GM12878 (cell line): Measurements from ENCODE around the gene PIK3R3.

Source experiments
- CHD4 ChIP-seq: fragments of 200-600 bp; sonication (generic); IDR thresholded peaks from 2 replicates; pipeline ENCODE4 v1.6.1; 2016; ENCODE audit warnings: mild to moderate bottlenecking
- EP300 ChIP-seq, 2 experiments: fragments of 150-350 bp in 1 of 2; IDR thresholded peaks; 2 replicates each; pipeline ENCODE4 v1.6.1; 2011 to 2012; ENCODE audit warnings: low read depth in 2 of 2, low read length in 2 of 2, borderline replicate concordance in 1 of 2, improper control_type of control experiment in 1 of 2, inconsistent platforms in 1 of 2; ENCODE audit not compliant: control insufficient read depth in 1 of 2
- GABPA ChIP-seq: IDR thresholded peaks from 2 replicates; pipeline ENCODE4 v1.6.1; 2014; ENCODE audit warnings: antibody characterized with exemption, low read depth, mild to moderate bottlenecking, inconsistent platforms
- JUND ChIP-seq: IDR thresholded peaks from 2 replicates; pipeline ENCODE4 v1.6.1; 2012; ENCODE audit warnings: low read depth, mild to moderate bottlenecking, low read length, improper control_type of control experiment, moderate library complexity
- POLR2A ChIP-seq: IDR thresholded peaks from 2 replicates; pipeline ENCODE4 v1.6.1; 2011; ENCODE audit warnings: low read depth, mild to moderate bottlenecking, low read length
- RB1 ChIP-seq: fragments of 450-650 bp; formaldehyde crosslinking; IDR thresholded peaks from 2 replicates; pipeline ENCODE4 v1.6.1; 2017; ENCODE audit warnings: mild to moderate bottlenecking, borderline replicate concordance
- RBBP5 ChIP-seq: fragments of 200-600 bp; sonication (generic); conservative IDR thresholded peaks from 2 replicates; pipeline ENCODE4 v1.6.1; 2016
- TCF3 ChIP-seq: IDR thresholded peaks from 2 replicates; pipeline ENCODE4 v1.6.1; 2012; ENCODE audit warnings: low read depth, mild to moderate bottlenecking, low read length, borderline replicate concordance; ENCODE audit not compliant: insufficient read depth
- TF ChIP-seq, protein P1 (sequence below): fragments of 150-350 bp; IDR thresholded peaks from 2 replicates; pipeline ENCODE4 v1.6.1; 2014; ENCODE audit warnings: mild to moderate bottlenecking, low read depth, low read length
- TF ChIP-seq, protein P2 (sequence below), 3 experiments: IDR thresholded peaks in 2 of 3; conservative IDR thresholded peaks in 1 of 3; 2 replicates each; pipeline ENCODE4 v1.5.1; 2011; ENCODE audit warnings: low read depth in 3 of 3, low read length in 3 of 3, mild to moderate bottlenecking in 3 of 3, control low read depth in 2 of 3, moderate library complexity in 2 of 3, inconsistent platforms in 1 of 3, mixed read lengths in 1 of 3; ENCODE audit not compliant: control insufficient read depth in 2 of 3, insufficient read depth in 1 of 3; ENCODE audit errors: extremely low read depth in 1 of 3
- TF ChIP-seq, protein P3 (sequence below): IDR thresholded peaks from 2 replicates; pipeline ENCODE4 v1.6.1; 2012; ENCODE audit warnings: low read depth, low read length, improper control_type of control experiment
- TF ChIP-seq, protein P4 (sequence below): IDR thresholded peaks from 2 replicates; pipeline ENCODE4 v1.6.1; 2012; ENCODE audit warnings: low read length, inconsistent platforms
- TF ChIP-seq, protein P5 (sequence below): IDR thresholded peaks from 2 replicates; pipeline ENCODE4 v1.6.1; 2011; ENCODE audit warnings: low read depth, mild to moderate bottlenecking, low read length, moderate library complexity, borderline replicate concordance; ENCODE audit errors: extremely low read depth
- TF ChIP-seq, protein P6 (sequence below): IDR thresholded peaks from 2 replicates; pipeline ENCODE4 v1.6.1; 2012; ENCODE audit warnings: mild to moderate bottlenecking, low read depth, low read length

DNA sequence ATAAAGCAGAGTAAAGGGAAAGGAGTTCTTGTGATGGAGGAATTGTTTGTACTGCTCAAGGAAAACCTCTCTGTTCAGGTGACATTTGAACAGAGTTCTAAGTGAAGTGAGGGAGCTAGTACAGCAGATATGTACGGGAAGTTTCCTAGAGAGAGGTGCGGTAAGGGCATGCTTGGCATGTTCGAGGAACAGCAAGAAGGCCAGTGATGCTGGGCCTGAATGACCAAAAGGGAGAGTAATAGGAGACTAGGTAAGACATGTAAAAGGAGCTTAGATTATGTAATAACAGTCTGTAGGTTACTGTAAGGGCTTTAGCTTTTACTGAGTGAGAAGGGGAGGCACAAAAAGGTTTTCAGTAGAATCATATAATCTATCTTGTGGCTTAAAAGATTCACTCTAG, 63.9 kb downstream of the PIK3R3 start:
- TF ChIP-seq EP300 (IDR thresholded peaks at IDR 0.05; ENCODE audit: borderline replicate concordance in 1 of 2, control insufficient read depth in 1 of 2, low read depth in 2 of 2, low read length in 2 of 2) (no peak), RB1 (no peak), RBBP5 (no peak), TCF3 (no peak), POLR2A (no peak), GABPA (no peak), JUND (no peak), CHD4 (no peak)
- TF ChIP-seq, protein P1, sequence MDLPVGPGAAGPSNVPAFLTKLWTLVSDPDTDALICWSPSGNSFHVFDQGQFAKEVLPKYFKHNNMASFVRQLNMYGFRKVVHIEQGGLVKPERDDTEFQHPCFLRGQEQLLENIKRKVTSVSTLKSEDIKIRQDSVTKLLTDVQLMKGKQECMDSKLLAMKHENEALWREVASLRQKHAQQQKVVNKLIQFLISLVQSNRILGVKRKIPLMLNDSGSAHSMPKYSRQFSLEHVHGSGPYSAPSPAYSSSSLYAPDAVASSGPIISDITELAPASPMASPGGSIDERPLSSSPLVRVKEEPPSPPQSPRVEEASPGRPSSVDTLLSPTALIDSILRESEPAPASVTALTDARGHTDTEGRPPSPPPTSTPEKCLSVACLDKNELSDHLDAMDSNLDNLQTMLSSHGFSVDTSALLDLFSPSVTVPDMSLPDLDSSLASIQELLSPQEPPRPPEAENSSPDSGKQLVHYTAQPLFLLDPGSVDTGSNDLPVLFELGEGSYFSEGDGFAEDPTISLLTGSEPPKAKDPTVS, result no peak
- TF ChIP-seq, protein P2, sequence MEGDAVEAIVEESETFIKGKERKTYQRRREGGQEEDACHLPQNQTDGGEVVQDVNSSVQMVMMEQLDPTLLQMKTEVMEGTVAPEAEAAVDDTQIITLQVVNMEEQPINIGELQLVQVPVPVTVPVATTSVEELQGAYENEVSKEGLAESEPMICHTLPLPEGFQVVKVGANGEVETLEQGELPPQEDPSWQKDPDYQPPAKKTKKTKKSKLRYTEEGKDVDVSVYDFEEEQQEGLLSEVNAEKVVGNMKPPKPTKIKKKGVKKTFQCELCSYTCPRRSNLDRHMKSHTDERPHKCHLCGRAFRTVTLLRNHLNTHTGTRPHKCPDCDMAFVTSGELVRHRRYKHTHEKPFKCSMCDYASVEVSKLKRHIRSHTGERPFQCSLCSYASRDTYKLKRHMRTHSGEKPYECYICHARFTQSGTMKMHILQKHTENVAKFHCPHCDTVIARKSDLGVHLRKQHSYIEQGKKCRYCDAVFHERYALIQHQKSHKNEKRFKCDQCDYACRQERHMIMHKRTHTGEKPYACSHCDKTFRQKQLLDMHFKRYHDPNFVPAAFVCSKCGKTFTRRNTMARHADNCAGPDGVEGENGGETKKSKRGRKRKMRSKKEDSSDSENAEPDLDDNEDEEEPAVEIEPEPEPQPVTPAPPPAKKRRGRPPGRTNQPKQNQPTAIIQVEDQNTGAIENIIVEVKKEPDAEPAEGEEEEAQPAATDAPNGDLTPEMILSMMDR (IDR thresholded peaks at IDR 0.05 in 2 of 3, conservative IDR thresholded peaks at IDR 0.05 in 1 of 3; ENCODE audit: control insufficient read depth in 2 of 3, extremely low read depth in 1 of 3, insufficient read depth in 1 of 3, low read depth in 3 of 3, low read length in 3 of 3), result no peak
- TF ChIP-seq, protein P3, sequence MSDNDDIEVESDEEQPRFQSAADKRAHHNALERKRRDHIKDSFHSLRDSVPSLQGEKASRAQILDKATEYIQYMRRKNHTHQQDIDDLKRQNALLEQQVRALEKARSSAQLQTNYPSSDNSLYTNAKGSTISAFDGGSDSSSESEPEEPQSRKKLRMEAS, result no peak
- TF ChIP-seq, protein P4, sequence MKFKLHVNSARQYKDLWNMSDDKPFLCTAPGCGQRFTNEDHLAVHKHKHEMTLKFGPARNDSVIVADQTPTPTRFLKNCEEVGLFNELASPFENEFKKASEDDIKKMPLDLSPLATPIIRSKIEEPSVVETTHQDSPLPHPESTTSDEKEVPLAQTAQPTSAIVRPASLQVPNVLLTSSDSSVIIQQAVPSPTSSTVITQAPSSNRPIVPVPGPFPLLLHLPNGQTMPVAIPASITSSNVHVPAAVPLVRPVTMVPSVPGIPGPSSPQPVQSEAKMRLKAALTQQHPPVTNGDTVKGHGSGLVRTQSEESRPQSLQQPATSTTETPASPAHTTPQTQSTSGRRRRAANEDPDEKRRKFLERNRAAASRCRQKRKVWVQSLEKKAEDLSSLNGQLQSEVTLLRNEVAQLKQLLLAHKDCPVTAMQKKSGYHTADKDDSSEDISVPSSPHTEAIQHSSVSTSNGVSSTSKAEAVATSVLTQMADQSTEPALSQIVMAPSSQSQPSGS, result no peak
- TF ChIP-seq, protein P5, sequence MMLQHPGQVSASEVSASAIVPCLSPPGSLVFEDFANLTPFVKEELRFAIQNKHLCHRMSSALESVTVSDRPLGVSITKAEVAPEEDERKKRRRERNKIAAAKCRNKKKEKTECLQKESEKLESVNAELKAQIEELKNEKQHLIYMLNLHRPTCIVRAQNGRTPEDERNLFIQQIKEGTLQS, result no peak
- TF ChIP-seq, protein P6, sequence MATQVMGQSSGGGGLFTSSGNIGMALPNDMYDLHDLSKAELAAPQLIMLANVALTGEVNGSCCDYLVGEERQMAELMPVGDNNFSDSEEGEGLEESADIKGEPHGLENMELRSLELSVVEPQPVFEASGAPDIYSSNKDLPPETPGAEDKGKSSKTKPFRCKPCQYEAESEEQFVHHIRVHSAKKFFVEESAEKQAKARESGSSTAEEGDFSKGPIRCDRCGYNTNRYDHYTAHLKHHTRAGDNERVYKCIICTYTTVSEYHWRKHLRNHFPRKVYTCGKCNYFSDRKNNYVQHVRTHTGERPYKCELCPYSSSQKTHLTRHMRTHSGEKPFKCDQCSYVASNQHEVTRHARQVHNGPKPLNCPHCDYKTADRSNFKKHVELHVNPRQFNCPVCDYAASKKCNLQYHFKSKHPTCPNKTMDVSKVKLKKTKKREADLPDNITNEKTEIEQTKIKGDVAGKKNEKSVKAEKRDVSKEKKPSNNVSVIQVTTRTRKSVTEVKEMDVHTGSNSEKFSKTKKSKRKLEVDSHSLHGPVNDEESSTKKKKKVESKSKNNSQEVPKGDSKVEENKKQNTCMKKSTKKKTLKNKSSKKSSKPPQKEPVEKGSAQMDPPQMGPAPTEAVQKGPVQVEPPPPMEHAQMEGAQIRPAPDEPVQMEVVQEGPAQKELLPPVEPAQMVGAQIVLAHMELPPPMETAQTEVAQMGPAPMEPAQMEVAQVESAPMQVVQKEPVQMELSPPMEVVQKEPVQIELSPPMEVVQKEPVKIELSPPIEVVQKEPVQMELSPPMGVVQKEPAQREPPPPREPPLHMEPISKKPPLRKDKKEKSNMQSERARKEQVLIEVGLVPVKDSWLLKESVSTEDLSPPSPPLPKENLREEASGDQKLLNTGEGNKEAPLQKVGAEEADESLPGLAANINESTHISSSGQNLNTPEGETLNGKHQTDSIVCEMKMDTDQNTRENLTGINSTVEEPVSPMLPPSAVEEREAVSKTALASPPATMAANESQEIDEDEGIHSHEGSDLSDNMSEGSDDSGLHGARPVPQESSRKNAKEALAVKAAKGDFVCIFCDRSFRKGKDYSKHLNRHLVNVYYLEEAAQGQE, result no peak
